ENCODE data around the gene C1orf226. TPM values are rescaled to one million over a fixed set of nuclear protein-coding genes. Genes with fewer than 3 reads are reported as not detected.
A peak's percentile ranks its signal among the peaks of the same experiment; 100 is the strongest.

Gene C1orf226
- total and polyA plus RNA-seq, 9 of the 15 experiments (the other 6 are each of a cell fraction or from before 2014, with no cell fraction given): 0.10 to 1.4 (median 0.47) TPM

DNA sequence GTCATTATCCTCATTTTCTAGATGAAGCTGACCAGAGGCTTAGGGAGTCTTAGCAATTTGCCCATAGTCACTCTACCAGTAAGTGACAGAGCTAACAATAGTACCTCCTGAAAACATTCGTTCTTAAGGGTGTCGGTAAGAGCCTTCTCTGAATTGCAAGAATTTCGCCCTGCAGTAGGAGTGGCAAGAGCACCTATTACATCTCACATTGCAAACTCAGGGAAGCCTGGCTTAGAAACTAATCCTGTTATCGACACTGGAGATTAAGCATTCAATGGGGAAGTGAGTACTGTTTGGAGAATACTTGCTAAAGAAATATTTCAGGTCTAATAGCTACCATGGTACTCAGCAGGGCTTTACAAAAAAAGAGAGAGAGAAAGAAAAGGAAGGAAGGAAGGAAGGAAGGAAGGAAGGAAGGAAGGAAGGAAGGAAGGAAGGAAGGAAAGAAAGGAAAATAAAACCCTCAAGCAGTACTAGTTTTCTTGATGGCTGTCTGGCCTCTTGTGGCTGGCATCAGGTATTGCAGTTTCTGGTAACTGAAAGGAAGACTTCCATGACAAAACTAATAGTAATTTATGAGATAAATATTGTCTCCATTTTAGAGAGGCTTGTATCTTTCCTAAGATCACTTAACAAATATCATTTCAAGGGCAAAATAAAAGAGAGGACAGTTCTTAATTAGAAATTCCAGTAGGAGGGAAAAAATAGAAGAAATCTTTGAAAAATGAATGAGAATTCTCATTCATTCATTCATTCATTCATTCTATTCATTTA lies 10.4 kb downstream of the C1orf226 start (continued):
- TF ChIP-seq ZBTB40 (IDR thresholded peaks at IDR 0.05) (peak; percentile 43; the same call in 1 of the 2 replicates), ZBTB40 (CRISPR knock-in tag; IDR thresholded peaks at IDR 0.05) (no peak), ZNF551 (CRISPR knock-in tag; IDR thresholded peaks at IDR 0.05) (no peak), EP400 (IDR thresholded peaks at IDR 0.05) (peak; percentile 69), ZNF24 (IDR thresholded peaks at IDR 0.05) (peak; percentile 98), C11orf30 (IDR thresholded peaks at IDR 0.05; ENCODE audit: low read depth) (no peak), ZNF324 (CRISPR knock-in tag; IDR thresholded peaks at IDR 0.05) (no peak), RBBP5 (IDR thresholded peaks at IDR 0.05; ENCODE audit: borderline replicate concordance, insufficient read depth, low read length, poor library complexity, severe bottlenecking) (no peak), ZZZ3 (IDR thresholded peaks at IDR 0.05) (no peak), STAT5A (IDR thresholded peaks at IDR 0.05; ENCODE audit: borderline replicate concordance, low read length) (no peak), COPS2 (conservative IDR thresholded peaks at IDR 0.05) (no peak), YY1 (IDR thresholded peaks at IDR 0.05; ENCODE audit: borderline replicate concordance in 1 of 3, control insufficient read depth in 1 of 3, extremely low read depth in 1 of 3, insufficient read depth in 3 of 3, insufficient read length in 1 of 3, insufficient replicate concordance in 2 of 3, low read depth in 1 of 3, low read length in 2 of 3) (no peak), ZNF316 (IDR thresholded peaks at IDR 0.05) (no peak)
- TF ChIP-seq, protein P1, sequence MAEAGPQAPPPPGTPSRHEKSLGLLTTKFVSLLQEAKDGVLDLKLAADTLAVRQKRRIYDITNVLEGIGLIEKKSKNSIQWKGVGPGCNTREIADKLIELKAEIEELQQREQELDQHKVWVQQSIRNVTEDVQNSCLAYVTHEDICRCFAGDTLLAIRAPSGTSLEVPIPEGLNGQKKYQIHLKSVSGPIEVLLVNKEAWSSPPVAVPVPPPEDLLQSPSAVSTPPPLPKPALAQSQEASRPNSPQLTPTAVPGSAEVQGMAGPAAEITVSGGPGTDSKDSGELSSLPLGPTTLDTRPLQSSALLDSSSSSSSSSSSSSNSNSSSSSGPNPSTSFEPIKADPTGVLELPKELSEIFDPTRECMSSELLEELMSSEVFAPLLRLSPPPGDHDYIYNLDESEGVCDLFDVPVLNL (CRISPR knock-in tag; IDR thresholded peaks at IDR 0.05; ENCODE audit: low read depth): no peak
